WERI-Rb-1 (cell line): ENCODE results near the gene TMEM72.

ENCODE experiments used
- DNase-seq: peaks from one replicate; pipeline ENCODE4 v3.0.0-alpha.2; 2020
- H3K27ac ChIP-seq: fragments of 250-450 bp; sonication (Bioruptor Pico); 2 replicates; pipeline ENCODE4 v1.5.1; 2020; ENCODE audit warnings: mild to moderate bottlenecking, moderate library complexity
- H3K27me3 ChIP-seq: fragments of 250-450 bp; sonication (Bioruptor Pico); 2 replicates; pipeline ENCODE4 v1.5.1; 2021; ENCODE audit warnings: mild to moderate bottlenecking, low read depth, moderate library complexity; ENCODE audit not compliant: insufficient read depth, severe bottlenecking
- H3K36me3 ChIP-seq: fragments of 250-450 bp; sonication (Bioruptor Pico); 2 replicates; pipeline ENCODE4 v1.5.1; 2020; ENCODE audit warnings: mild to moderate bottlenecking, moderate library complexity
- H3K4me3 ChIP-seq: 2 replicates; pipeline ENCODE4 v1.5.1; 2011; ENCODE audit warnings: low read depth, mild to moderate bottlenecking, control low read depth, low read length
- H3K9me3 ChIP-seq: fragments of 250-450 bp; sonication (Bioruptor Pico); 2 replicates; pipeline ENCODE4 v1.5.1; 2021; ENCODE audit warnings: mild to moderate bottlenecking, moderate library complexity; ENCODE audit not compliant: severe bottlenecking
- CTCF ChIP-seq: IDR thresholded peaks from 2 replicates; pipeline ENCODE4 v1.5.1; 2011; ENCODE audit warnings: low read depth, mild to moderate bottlenecking, control low read depth, inconsistent platforms, low read length

TMEM72 gene

GRCh38 chr10:44878706-44879530, 32.2 kb upstream of the TMEM72 start:
- peak; percentile 93 for DNase-seq
- no peaks in the 10 kb centered on the region for H3K27me3 ChIP-seq

GRCh38 chr10:44879531-44879899, 31.6 kb upstream of the TMEM72 start:
- no peaks in the 10 kb centered on the region for H3K27me3 ChIP-seq
- no peaks in the 10 kb centered on the region for H3K36me3 ChIP-seq
- no peak for DNase-seq
- TF ChIP-seq CTCF = no peak
- no peaks in the 10 kb centered on the region for H3K9me3 ChIP-seq
- peak overlapping the region; percentile 66 for H3K27ac ChIP-seq
- peak overlapping the region; percentile 41 for H3K4me3 ChIP-seq

More at GRCh38 chr10:44878706-44879530, 32.2 kb upstream of the TMEM72 start:
- Histone ChIP-seq H3K9me3 (no peaks in the 10 kb centered on the region), H3K27ac (peak overlapping the region; percentile 66), H3K4me3 (peak overlapping the region; percentile 41), H3K36me3 (no peaks in the 10 kb centered on the region)
- TF ChIP-seq CTCF = peak; percentile 71

DNA sequence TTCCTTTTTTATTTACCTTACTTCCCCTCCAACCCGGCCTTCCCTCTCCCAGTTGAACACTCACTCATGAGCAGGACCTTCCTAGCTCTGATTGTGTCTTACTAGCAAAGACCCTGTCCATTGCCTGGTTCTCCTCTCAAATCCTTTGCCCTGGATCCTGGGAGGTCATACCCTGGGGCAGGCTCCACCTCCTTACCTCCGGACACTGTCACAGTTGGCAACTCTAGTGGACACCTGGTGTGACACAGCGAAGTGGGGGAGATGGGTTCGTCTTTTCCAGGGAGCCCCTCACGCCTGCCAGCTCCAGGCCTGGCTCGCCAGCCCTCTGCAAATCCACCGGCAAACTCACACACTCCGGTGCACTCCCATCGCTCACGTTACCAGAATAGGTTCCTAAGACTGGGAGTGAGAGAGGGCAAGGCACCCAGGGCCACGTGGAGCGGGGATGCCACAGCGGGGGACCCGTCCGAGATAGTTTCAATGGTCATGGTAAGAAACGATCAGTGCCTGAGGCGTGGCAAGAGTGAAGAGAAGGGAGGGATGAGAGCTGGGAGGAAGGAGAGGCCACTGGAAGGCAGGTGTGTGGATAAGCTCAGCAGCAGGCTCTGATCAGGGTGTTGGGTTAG, 30.9 kb upstream of the TMEM72 start:
- Histone ChIP-seq H3K36me3 (no peaks in the 10 kb centered on the region), H3K4me3 (no peak overlapping the region), H3K27me3 (no peaks in the 10 kb centered on the region), H3K9me3 (no peaks in the 10 kb centered on the region), H3K27ac (no peak overlapping the region)
- TF ChIP-seq CTCF = no peak
- DNase-seq = no peak

- no peak for DNase-seq
- no peak for TF ChIP-seq CTCF
Measured at GRCh38 chr10:44881649-44882048, 29.5 kb upstream of the TMEM72 start.

DNA sequence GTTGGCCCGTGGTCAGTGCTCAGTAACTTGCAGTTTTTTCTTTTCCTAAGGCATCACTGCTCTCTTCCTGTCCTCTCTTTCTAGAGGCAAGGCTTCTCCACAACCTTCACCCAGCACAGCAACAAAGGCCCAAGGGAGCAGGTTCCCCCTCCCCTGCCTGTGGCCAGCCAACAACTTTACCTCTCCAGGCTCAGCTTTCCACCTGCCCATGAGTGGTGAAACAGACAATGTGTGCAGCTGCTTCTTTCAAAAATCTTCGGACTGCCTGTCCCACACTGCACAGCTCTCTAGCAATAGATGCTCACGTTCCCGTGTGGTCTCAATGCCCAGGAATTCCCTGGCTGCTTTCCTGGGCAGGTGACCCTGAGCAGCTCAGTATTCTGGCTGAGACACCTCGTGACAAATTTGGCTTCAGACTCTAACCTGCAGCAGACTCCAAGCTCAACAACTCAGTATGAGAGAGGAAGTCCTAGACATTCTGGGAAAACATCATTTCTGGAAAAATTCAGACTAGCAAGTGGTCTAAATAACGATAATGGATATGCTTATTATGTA, 28.9 kb upstream of the TMEM72 start:
- DNase-seq = no peak
- no peak for TF ChIP-seq CTCF
- Histone ChIP-seq H3K27ac (no peak overlapping the region), H3K27me3 (no peaks in the 10 kb centered on the region), H3K4me3 (no peak overlapping the region), H3K36me3 (no peaks in the 10 kb centered on the region), H3K9me3 (no peaks in the 10 kb centered on the region)

More at GRCh38 chr10:44881649-44882048, 29.5 kb upstream of the TMEM72 start:
- Histone ChIP-seq H3K4me3 (no peak overlapping the region), H3K9me3 (no peaks in the 10 kb centered on the region), H3K27ac (no peak overlapping the region), H3K27me3 (no peaks in the 10 kb centered on the region), H3K36me3 (no peaks in the 10 kb centered on the region)
